B cell (primary cell): ENCODE data around the gene CRCP. TPM values are rescaled to one million over a fixed set of nuclear protein-coding genes. Genes with fewer than 3 reads are reported as not detected.

ENCODE experiments used
- ATAC-seq: fragments of 200-7000 bp; cut with Tn5 transposase; one replicate; pipeline ENCODE4 v1.10.0; 2021; ENCODE audit warnings: low read depth, mild to moderate bottlenecking, moderate number of reproducible peaks, moderate library complexity
- CTCF ChIA-PET: fragments of 350-600 bp; sonication (Branson Sonifier 250); formaldehyde crosslinking; loops from one replicate; lab custom pipeline; 2021; ENCODE audit warnings: antibody characterized with exemption, inconsistent platforms; lab: Charles Lee
- POLR2A ChIA-PET: fragments of 350-600 bp; sonication (Branson Sonifier 250); formaldehyde crosslinking; loops from one replicate; lab custom pipeline; 2021; ENCODE audit warnings: antibody characterized with exemption; lab: Charles Lee
- DNase-seq: peaks from one replicate; pipeline ENCODE4 v3.0.0; 2013
- H2AFZ ChIP-seq: 2 replicates; pipeline ENCODE4 v1.6.1; 2012; ENCODE audit warnings: mild to moderate bottlenecking, low read depth, low read length; ENCODE audit not compliant: insufficient read depth, poor library complexity, severe bottlenecking
- H3K27ac ChIP-seq, 2 donors: 1 replicate in 1 of 2; 2 replicates in 1 of 2; pipeline ENCODE4 v1.5.1; 2012 to 2013; ENCODE audit warnings: low read length in 2 of 2, mild to moderate bottlenecking in 2 of 2, moderate library complexity in 1 of 2
- H3K27me3 ChIP-seq, 4 experiments: fragments of 200-600 bp in 1 of 4; sonication (generic) in 1 of 4; replicated peaks in 1 of 4; 1 replicate in 2 of 4; 2 replicates in 2 of 4; pipeline versions ENCODE4 v1.6.1 to v1.7.0; 2013 to 2016; ENCODE audit warnings: low read length in 3 of 4, mild to moderate bottlenecking in 2 of 4, mixed read lengths in 1 of 4, moderate library complexity in 1 of 4; ENCODE audit not compliant: insufficient read depth in 4 of 4, control insufficient read depth in 3 of 4; ENCODE audit errors: control extremely low read depth in 1 of 4
- H3K36me3 ChIP-seq, 2 experiments: replicated peaks in 1 of 2; 1 replicate in 1 of 2; 2 replicates in 1 of 2; pipeline versions ENCODE4 v1.6.1 to v1.7.1; 2013; ENCODE audit warnings: low read length in 1 of 2; ENCODE audit not compliant: insufficient read depth in 2 of 2, control insufficient read depth in 1 of 2; ENCODE audit errors: control extremely low read depth in 1 of 2, extremely low read depth in 1 of 2
- H3K4me1 ChIP-seq, 2 donors: fragments of 200-600 bp in 1 of 2; sonication (generic) in 1 of 2; 1 replicate in 1 of 2; 2 replicates in 1 of 2; pipeline versions ENCODE4 v1.5.1 to v1.6.1; 2013 to 2017; ENCODE audit warnings: low read length in 2 of 2; ENCODE audit not compliant: control insufficient read depth in 2 of 2, insufficient read depth in 2 of 2
- H3K4me2 ChIP-seq: replicated peaks from 2 replicates; pipeline ENCODE3; 2012; ENCODE audit warnings: mild to moderate bottlenecking, low read depth, low read length; ENCODE audit not compliant: poor library complexity, severe bottlenecking
- H3K4me3 ChIP-seq, 5 experiments: fragments of 200-600 bp in 1 of 5; sonication (generic) in 1 of 5; 1 replicate in 3 of 5; 2 replicates in 2 of 5; pipeline versions ENCODE4 v1.5.1 to v1.7.0; 2011 to 2016; ENCODE audit warnings: low read length in 4 of 5, mild to moderate bottlenecking in 4 of 5, low read depth in 2 of 5, control low read depth in 1 of 5, moderate library complexity in 1 of 5; ENCODE audit not compliant: insufficient read depth in 1 of 5; ENCODE audit errors: control extremely low read depth in 1 of 5, extremely low read depth in 1 of 5
- H3K79me2 ChIP-seq: fragments of 200-600 bp; sonication (generic); one replicate; pipeline ENCODE4 v1.6.0; 2016; ENCODE audit warnings: low read length; ENCODE audit not compliant: control insufficient read depth, insufficient read depth
- H3K9ac ChIP-seq: fragments of 200-600 bp; sonication (generic); 2 replicates; pipeline ENCODE4 v1.6.1; 2017; ENCODE audit warnings: mild to moderate bottlenecking, low read length, moderate library complexity
- H3K9me3 ChIP-seq, 3 donors: one replicate each; pipeline versions ENCODE4 v1.6.1 to v1.7.1; 2013; ENCODE audit warnings: low read length in 2 of 3; ENCODE audit not compliant: control insufficient read depth in 2 of 3, insufficient read depth in 1 of 3; ENCODE audit errors: control extremely low read depth in 1 of 3
- H4K20me1 ChIP-seq: 2 replicates; pipeline ENCODE4 v1.6.0; 2012; ENCODE audit warnings: mild to moderate bottlenecking, low read length; ENCODE audit not compliant: insufficient read depth, control insufficient read depth, poor library complexity, severe bottlenecking
- H3K27ac Mint-ChIP-seq: one replicate; pipeline ENCODE4 v1.8.0; 2021; ENCODE audit warnings: mixed read lengths
- H3K27me3 Mint-ChIP-seq: one replicate; pipeline ENCODE4 v1.8.0; 2021; ENCODE audit warnings: mixed read lengths
- H3K4me1 Mint-ChIP-seq: one replicate; pipeline ENCODE4 v1.8.0; 2021; ENCODE audit warnings: mixed read lengths
- H3K4me3 Mint-ChIP-seq: one replicate; pipeline ENCODE4 v1.8.0; 2021; ENCODE audit warnings: mixed read lengths
- H3K9me3 Mint-ChIP-seq: one replicate; pipeline ENCODE4 v1.8.0; 2022; ENCODE audit warnings: mixed read lengths; ENCODE audit not compliant: insufficient read depth
- EZH2 ChIP-seq: IDR thresholded peaks from 2 replicates; pipeline ENCODE4 v1.6.1; 2012; ENCODE audit warnings: borderline replicate concordance, low read depth, mild to moderate bottlenecking, moderate library complexity, low read length; ENCODE audit not compliant: insufficient read depth, poor library complexity, severe bottlenecking
- WGBS: methylation state at CpG from one replicate; pipeline ENCODE4 v1.1.5; 2013; ENCODE audit warnings: missing lambda C conversion rate; ENCODE audit not compliant: insufficient coverage; 5-methylcytosine and 5-hydroxymethylcytosine counted together
- intact Hi-C: fragments of 100-400 bp; cut with micrococcal nuclease; formaldehyde crosslinking; loops from one replicate; pipeline ENCODE4 v1.10.0; 2022
- polyA plus RNA-seq: library from polyadenylated mRNA; depleted of rRNA; stranded (reverse); fragments of >200 nt; gene quantifications from 2 replicates; pipeline ENCODE4 v1.2.3, GENCODE V29; 2012
- total RNA-seq, 2 donors: library from RNA; stranded (reverse); fragments of 120-200 nt in 1 of 2; gene quantifications; 1 replicate in 1 of 2; 2 replicates in 1 of 2; pipeline versions ENCODE4 v1.2.3 to v1.2.4, GENCODE V29; 2013 to 2022
- TF ChIP-seq, protein P1 (sequence below): fragments of 200-600 bp; IDR thresholded peaks from one replicate; pipeline ENCODE4 v1.8.0; 2022; ENCODE audit warnings: antibody characterized with exemption, mild to moderate bottlenecking

Gene CRCP
- total and polyA plus RNA-seq, 2 donors (not counting 1 experiment from before 2014, with no cell fraction given), result 20.8 to 39.6 TPM

DNA sequence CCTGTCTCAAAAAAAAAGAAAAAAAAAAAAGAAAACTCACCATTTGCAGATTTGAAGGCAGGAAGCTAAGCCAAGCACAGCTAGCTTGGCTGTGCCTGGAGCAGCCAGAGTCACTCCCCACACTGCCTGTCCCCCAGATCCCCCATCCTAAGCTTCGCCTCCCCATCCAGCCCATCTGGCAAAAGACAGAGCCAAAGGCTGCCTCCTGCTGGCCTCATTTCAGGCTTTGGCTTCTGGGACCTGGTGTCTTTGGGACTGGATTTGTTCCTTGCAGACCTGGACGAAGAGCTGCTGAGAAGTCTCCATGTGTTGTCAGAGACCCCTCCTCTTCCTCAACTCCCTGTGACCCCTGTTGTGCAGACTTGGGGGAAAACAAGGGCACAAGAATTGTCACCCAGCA lies 31.0 kb upstream of the CRCP start:
- no peaks in the 10 kb centered on the region for H3K4me1 ChIP-seq
- CTCF ChIA-PET, result interaction anchor here (0.7 kb wide), 1 partner anchor 712 kb away, joined by 3 read pairs; no protein-coding TSS in a partner anchor
- intact Hi-C loops, result no loop called here
- H3K27ac ChIP-seq, result no peak overlapping the region
- WGBS, result 100% methylated on average over 1 of the region's 2 CpGs
- Mint-ChIP-seq H3K4me3 (no peak overlapping the region), H3K9me3 (no peaks in the 10 kb centered on the region), H3K4me1 (no peaks in the 10 kb centered on the region), H3K27me3 (no peaks in the 10 kb centered on the region), H3K27ac (no peak overlapping the region)
- no peak for DNase-seq
- H2AFZ ChIP-seq, result no peak overlapping the region
- no peak overlapping the region for H3K9ac ChIP-seq
- H3K79me2 ChIP-seq, result no peaks in the 10 kb centered on the region
- no peaks in the 10 kb centered on the region for H4K20me1 ChIP-seq
- TF ChIP-seq, protein P1, sequence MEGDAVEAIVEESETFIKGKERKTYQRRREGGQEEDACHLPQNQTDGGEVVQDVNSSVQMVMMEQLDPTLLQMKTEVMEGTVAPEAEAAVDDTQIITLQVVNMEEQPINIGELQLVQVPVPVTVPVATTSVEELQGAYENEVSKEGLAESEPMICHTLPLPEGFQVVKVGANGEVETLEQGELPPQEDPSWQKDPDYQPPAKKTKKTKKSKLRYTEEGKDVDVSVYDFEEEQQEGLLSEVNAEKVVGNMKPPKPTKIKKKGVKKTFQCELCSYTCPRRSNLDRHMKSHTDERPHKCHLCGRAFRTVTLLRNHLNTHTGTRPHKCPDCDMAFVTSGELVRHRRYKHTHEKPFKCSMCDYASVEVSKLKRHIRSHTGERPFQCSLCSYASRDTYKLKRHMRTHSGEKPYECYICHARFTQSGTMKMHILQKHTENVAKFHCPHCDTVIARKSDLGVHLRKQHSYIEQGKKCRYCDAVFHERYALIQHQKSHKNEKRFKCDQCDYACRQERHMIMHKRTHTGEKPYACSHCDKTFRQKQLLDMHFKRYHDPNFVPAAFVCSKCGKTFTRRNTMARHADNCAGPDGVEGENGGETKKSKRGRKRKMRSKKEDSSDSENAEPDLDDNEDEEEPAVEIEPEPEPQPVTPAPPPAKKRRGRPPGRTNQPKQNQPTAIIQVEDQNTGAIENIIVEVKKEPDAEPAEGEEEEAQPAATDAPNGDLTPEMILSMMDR, result no peak
- no peak for TF ChIP-seq EZH2
- ATAC-seq, result no peak
- peaks cover 1 to 16% of the 10 kb centered on the region in 2 experiments for H3K36me3 ChIP-seq
- POLR2A ChIA-PET, result no interaction called here
- H3K27me3 ChIP-seq, result no peaks in the 10 kb centered on the region
- no peaks in the 10 kb centered on the region for H3K9me3 ChIP-seq
- no peak overlapping the region for H3K4me3 ChIP-seq
- no peak overlapping the region for H3K4me2 ChIP-seq

DNA sequence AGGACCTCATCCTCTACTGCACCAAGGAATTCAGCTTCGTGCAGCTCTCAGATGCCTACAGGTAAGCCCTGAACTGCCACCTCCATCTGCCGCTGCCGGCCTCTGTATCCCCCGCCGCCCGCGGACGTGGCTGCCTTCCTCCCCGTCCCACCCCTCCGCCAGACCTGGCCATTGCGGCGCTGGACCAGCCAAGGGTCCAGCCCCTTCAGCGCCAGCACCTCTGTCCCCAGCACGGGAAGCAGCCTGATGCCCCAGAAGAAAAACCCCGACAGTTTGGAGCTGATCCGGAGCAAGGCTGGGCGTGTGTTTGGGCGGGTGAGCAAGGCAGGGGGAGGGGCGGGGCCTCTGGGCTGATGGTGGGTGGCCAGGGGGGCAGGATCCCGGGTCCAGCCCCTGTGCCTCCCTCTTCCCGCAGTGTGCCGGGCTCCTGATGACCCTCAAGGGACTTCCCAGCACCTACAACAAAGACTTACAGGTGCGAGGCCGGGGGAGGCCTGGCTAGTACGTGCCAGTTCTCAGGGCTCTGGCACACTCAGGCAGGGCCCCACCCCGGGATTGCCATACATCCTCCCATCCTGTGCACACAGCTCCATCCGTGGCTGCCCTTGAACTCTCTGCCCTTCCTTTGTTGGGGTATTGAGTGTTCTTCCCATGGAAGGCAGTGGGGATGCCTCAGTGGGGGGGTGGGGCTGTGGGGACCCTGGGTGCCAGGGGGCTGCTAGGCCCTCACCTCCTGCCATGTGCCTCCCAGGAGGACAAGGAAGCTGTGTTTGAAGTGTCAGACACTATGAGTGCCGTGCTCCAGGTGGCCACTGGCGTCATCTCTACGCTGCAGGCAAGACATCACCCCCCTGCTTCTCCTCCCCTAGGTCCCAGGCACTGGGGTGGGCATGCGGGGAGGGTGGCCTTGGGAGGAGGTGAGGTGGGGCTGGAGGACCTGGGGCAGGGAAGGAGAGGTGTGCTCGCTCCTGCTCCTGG lies 25.5 kb upstream of the CRCP start:
- H3K27me3 Mint-ChIP-seq, result no peaks in the 10 kb centered on the region
- H3K9me3 Mint-ChIP-seq, result no peaks in the 10 kb centered on the region
- no peaks in the 10 kb centered on the region for H3K4me1 Mint-ChIP-seq
- H3K4me3 Mint-ChIP-seq, result no peak overlapping the region
- ChIA-PET POLR2A (no interaction called here), CTCF (no interaction called here)
- no peaks in the 10 kb centered on the region for H3K9me3 ChIP-seq
- intact Hi-C loops, result no loop called here
- ATAC-seq, result no peak
- H3K4me1 ChIP-seq, result no peaks in the 10 kb centered on the region
- H3K9ac ChIP-seq, result no peak overlapping the region
- WGBS, result 93% methylated on average over 25 of the region's 32 CpGs
- no peak overlapping the region for H3K4me2 ChIP-seq
- no peak overlapping the region for H3K27ac Mint-ChIP-seq
- H3K27me3 ChIP-seq, result no peaks in the 10 kb centered on the region
- no peak overlapping the region for H2AFZ ChIP-seq
- H4K20me1 ChIP-seq, result no peaks in the 10 kb centered on the region
- H3K36me3 ChIP-seq, result peaks cover 0 to 6% of the 10 kb centered on the region in 2 experiments
- H3K79me2 ChIP-seq, result no peaks in the 10 kb centered on the region
- no peak overlapping the region for H3K27ac ChIP-seq
- DNase-seq, result no peak
- TF ChIP-seq, protein P1, result no peak
- no peak for TF ChIP-seq EZH2
- no peak overlapping the region for H3K4me3 ChIP-seq
